ENCODE data around the gene WDR75. TPM values are rescaled to one million over a fixed set of nuclear protein-coding genes. Genes with fewer than 3 reads are reported as not detected.

WDR75 gene
- total and polyA plus RNA-seq, 8 donors, result 24.6 to 65.3 (median 56.9) TPM

DNA sequence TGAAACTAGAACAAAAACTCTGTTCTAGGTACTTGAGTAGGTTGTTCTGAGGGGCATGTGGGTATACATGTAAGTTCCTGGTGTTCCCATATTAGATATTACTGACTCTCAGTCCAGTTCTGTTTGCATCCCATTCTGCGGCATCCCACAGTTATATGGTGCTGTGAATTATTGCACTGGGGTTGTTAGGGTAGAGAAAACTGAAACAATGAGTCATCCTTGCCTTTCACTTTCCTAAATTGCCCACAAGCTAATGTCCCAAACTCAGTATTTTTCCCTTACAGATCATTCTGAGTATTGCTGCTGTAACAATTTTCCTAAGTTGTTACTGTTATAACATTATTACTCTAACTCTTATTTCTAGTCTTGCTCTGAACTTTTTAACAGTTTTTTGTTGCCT is 3.0 kb downstream of the WDR75 start:
- Histone ChIP-seq H3K9me3 (no peaks in the 10 kb centered on the region), H3K4me1 (peaks cover 0 to 37% of the 10 kb centered on the region in 2 donors), H3K36me3 (peaks cover 0 to 22% of the 10 kb centered on the region in 2 donors), H3K27me3 (no peaks in the 10 kb centered on the region), H3K4me3 (no peak overlapping the region), H3K27ac (no peak overlapping the region)
- intact Hi-C loops (cut with DNase I), result no loop called here
- DNase-seq, result no peak
- TF ChIP-seq, protein P1, sequence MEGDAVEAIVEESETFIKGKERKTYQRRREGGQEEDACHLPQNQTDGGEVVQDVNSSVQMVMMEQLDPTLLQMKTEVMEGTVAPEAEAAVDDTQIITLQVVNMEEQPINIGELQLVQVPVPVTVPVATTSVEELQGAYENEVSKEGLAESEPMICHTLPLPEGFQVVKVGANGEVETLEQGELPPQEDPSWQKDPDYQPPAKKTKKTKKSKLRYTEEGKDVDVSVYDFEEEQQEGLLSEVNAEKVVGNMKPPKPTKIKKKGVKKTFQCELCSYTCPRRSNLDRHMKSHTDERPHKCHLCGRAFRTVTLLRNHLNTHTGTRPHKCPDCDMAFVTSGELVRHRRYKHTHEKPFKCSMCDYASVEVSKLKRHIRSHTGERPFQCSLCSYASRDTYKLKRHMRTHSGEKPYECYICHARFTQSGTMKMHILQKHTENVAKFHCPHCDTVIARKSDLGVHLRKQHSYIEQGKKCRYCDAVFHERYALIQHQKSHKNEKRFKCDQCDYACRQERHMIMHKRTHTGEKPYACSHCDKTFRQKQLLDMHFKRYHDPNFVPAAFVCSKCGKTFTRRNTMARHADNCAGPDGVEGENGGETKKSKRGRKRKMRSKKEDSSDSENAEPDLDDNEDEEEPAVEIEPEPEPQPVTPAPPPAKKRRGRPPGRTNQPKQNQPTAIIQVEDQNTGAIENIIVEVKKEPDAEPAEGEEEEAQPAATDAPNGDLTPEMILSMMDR (IDR thresholded peaks at IDR 0.05), result no peak
- ATAC-seq, result no peak

DNA sequence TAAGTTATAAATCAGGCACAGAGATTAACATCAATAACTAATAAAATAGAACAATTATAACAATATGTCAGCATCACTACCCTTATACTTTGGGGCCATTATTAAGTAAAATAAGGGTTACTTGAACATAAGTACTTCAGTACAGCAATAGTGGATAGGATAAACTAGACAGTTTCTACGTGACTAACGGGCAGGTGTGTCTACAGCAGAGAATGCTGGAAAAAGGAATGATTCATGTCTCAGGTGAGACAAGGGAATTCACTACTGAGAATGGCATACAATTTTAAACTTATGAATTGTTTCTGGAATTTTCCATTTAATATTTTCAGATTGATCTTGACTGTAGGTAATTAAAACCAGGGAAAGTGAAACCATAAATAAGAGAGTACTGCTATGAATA is 5.5 kb downstream of the WDR75 start:
- H3K36me3 ChIP-seq, result peaks cover 0 to 47% of the 10 kb centered on the region in 2 donors
- H3K9me3 ChIP-seq, result no peaks in the 10 kb centered on the region
- DNase-seq (no peak), ATAC-seq (no peak)
- no peak overlapping the region for H3K27ac ChIP-seq
- no peaks in the 10 kb centered on the region for H3K27me3 ChIP-seq
- TF ChIP-seq, protein P1 (IDR thresholded peaks at IDR 0.05), result no peak
- H3K4me3 ChIP-seq, result no peak overlapping the region
- peaks cover 0 to 28% of the 10 kb centered on the region in 2 donors for H3K4me1 ChIP-seq
- intact Hi-C loops (cut with DNase I), result no loop called here

DNA sequence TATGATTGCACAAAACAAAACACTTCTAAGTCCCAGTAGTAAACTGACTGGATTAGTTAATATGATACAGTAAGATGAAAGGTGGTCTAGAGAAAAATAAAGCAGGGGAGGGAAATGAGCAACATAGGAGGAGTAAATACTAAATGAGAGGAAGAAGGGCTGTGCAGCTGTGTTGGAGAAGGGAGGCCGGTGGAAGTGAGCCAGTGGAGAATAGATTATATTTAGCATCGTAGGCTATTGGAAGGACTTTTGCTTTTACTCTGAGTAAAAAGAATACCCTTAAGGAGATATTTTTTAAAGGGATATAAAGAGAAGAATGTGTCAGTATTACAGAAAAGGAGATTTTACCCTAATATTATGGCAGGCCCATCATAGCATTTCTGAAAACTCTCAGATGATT is 12.7 kb downstream of the WDR75 start:
- Histone ChIP-seq H3K4me1 (no peaks in the 10 kb centered on the region), H3K36me3 (peaks cover 0 to 91% of the 10 kb centered on the region in 2 donors), H3K4me3 (no peak overlapping the region), H3K27ac (no peak overlapping the region), H3K27me3 (no peaks in the 10 kb centered on the region), H3K9me3 (no peaks in the 10 kb centered on the region)
- TF ChIP-seq, protein P1 (IDR thresholded peaks at IDR 0.05), result no peak
- ATAC-seq (no peak), DNase-seq (no peak)
- intact Hi-C loops (cut with DNase I), result no loop called here

DNA sequence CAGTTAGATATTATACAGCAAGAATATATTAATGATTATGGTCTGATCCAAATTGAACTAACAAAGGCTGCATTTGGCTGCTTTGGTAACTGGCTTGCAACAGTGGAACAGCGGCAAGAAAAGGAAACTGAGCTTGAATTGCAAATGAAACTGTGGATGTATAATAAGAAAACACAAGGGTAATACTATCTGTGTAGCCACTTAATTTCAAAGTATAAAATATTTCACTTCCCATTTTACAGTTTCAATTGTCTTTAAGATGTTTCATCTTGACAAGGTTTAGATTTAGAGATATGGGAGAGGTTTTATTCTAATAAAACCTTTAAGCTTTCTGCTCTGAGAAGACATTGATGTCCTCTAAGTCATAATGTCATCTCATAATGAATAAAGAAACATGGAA is 23.8 kb downstream of the WDR75 start:
- TF ChIP-seq, protein P1 (IDR thresholded peaks at IDR 0.05), result no peak
- Histone ChIP-seq H3K36me3 (peaks cover 4 to 96% of the 10 kb centered on the region in 2 donors), H3K4me3 (no peak overlapping the region), H3K9me3 (no peaks in the 10 kb centered on the region), H3K27ac (no peak overlapping the region), H3K27me3 (no peaks in the 10 kb centered on the region), H3K4me1 (no peaks in the 10 kb centered on the region)
- DNase-seq, result no peak
- ATAC-seq, result no peak
- intact Hi-C loops (cut with DNase I), result no loop called here

DNA sequence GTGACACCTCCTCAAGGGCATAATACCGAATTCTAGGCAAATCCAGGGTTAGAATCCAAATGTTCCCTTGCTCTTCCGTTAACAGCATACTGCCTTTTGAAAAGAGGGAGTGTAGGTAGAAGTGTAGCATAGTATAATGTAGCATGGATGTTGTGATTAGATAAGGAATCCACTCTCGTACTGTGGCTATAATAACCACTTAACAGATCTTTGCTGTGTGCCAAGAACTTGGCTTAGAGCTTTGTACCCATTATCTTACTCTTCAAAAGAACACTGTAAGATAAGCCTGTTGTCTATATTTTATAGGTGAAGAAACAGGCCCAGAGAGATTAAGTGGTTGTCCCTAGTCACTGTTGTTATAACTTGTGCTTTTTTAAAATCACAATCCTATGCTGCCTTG is 24.2 kb downstream of the WDR75 start:
- intact Hi-C loops (cut with DNase I), result no loop called here
- ATAC-seq (no peak), DNase-seq (no peak)
- Histone ChIP-seq H3K27ac (no peak overlapping the region), H3K4me1 (no peaks in the 10 kb centered on the region), H3K4me3 (no peak overlapping the region), H3K27me3 (no peaks in the 10 kb centered on the region), H3K9me3 (no peaks in the 10 kb centered on the region), H3K36me3 (peaks cover 4 to 96% of the 10 kb centered on the region in 2 donors)
- TF ChIP-seq, protein P1 (IDR thresholded peaks at IDR 0.05), result no peak
